A549 treated with RU486 at 1 μM for 4 hours (cell line): Measurements from ENCODE around the gene AKAP1. TPM values are rescaled to one million over a fixed set of nuclear protein-coding genes. Genes with fewer than 3 reads are reported as not detected.

Source experiments
- total RNA-seq: library from RNA; stranded (reverse); fragments of 200-300 nt; extraction: Qiagen RNA extraction; gene quantifications from 5 replicates; pipeline ENCODE4 v1.2.3, GENCODE V29; 2022; ENCODE audit warnings: low read depth

The AKAP1 gene
- total RNA-seq: 46.5 to 56.4 TPM (median 55.1 TPM) in 5 replicates

GRCh38 chr17:57084802-57085447, at the start of gene AKAP1:
AKAP1 (plus strand) TSS chr17:57085246; CDS start chr17:57105465, 20,219 bp downstream.

Other genes starting within 250 kb of the AKAP1 start
- 73.8 to 94.5 TPM (median 80.2 TPM) in 5 replicates for gene TRIM25, start 171.2 kb upstream of the AKAP1 start, total RNA-seq
- 14.7 to 20.0 TPM (median 18.2 TPM) in 5 replicates for gene COIL, start 124.2 kb upstream of the AKAP1 start, total RNA-seq
- 39.1 to 43.1 TPM (median 42.7 TPM) in 5 replicates for gene SCPEP1, start 107.1 kb upstream of the AKAP1 start, total RNA-seq
- 38.9 to 50.1 TPM (median 41.6 TPM) in 5 replicates for gene MSI2, start 171.3 kb downstream of the AKAP1 start, total RNA-seq